HEK293 (cell line): ENCODE data around the gene FUCA1.
A peak's percentile ranks its signal among the peaks of the same experiment; 100 is the strongest.

Experiments used
- CTCF ChIA-PET: fragments of 350-600 bp; formaldehyde crosslinking; extraction: SDS; loops from one replicate; lab custom pipeline; 2021; ENCODE audit warnings: antibody characterized with exemption; lab: Yijun Ruan, JAX
- POLR2A ChIA-PET: fragments of 300-600 bp; formaldehyde crosslinking; extraction: SDS; loops from one replicate; lab custom pipeline; 2020; ENCODE audit warnings: antibody characterized with exemption, inconsistent platforms; lab: Yijun Ruan, JAX
- H3K27ac ChIP-seq: fragments of 200-500 bp; sonication (Bioruptor generic); 2 replicates; pipeline ENCODE4 v1.5.1; 2014; ENCODE audit warnings: low read depth, low read length, control low read depth, inconsistent platforms; ENCODE audit errors: extremely low read depth
- H3K36me3 ChIP-seq, 2 experiments: fragments of 200-500 bp in 1 of 2; sonication (Bioruptor generic) in 1 of 2; 1 replicate in 1 of 2; 2 replicates in 1 of 2; pipeline ENCODE4 v1.5.1; 2014 to 2017; ENCODE audit warnings: inconsistent platforms in 2 of 2, low read length in 2 of 2; ENCODE audit not compliant: control insufficient read depth in 2 of 2, insufficient read depth in 1 of 2
- H3K4me1 ChIP-seq: fragments of 200-500 bp; sonication (Bioruptor generic); 2 replicates; pipeline ENCODE4 v1.5.1; 2014; ENCODE audit warnings: mild to moderate bottlenecking, low read length, inconsistent platforms; ENCODE audit not compliant: control insufficient read depth, insufficient read depth
- H3K4me3 ChIP-seq: 2 replicates; pipeline ENCODE4 v1.5.1; 2011; ENCODE audit warnings: low read depth, mild to moderate bottlenecking, control low read depth, low read length, moderate library complexity
- H3K9me3 ChIP-seq: fragments of 200-500 bp; sonication (Bioruptor generic); 2 replicates; pipeline ENCODE4 v1.5.1; 2014; ENCODE audit warnings: low read depth, low read length, inconsistent platforms; ENCODE audit not compliant: control insufficient read depth, insufficient read depth
- BCL11A ChIP-seq: fragments of 450-650 bp; formaldehyde crosslinking; IDR thresholded peaks from 2 replicates; pipeline ENCODE4 v1.5.1; 2016; ENCODE audit warnings: low read depth, missing biosample characterization, missing genetic modification characterization
- IKZF3 ChIP-seq: fragments of 450-650 bp; IDR thresholded peaks from 2 replicates; pipeline ENCODE4 v1.5.0; 2018; ENCODE audit warnings: missing biosample characterization, mild to moderate bottlenecking, missing genetic modification characterization, moderate library complexity
- KLF7 ChIP-seq: fragments of 450-650 bp; formaldehyde crosslinking; IDR thresholded peaks from 2 replicates; pipeline ENCODE4 v1.5.1; 2016; ENCODE audit warnings: missing biosample characterization, missing genetic modification characterization, borderline replicate concordance
- REST ChIP-seq: fragments of 450-650 bp; formaldehyde crosslinking; IDR thresholded peaks from 2 replicates; pipeline ENCODE4 v1.5.1; 2016; ENCODE audit warnings: missing biosample characterization, missing genetic modification characterization
- SCRT2 ChIP-seq: fragments of 450-650 bp; formaldehyde crosslinking; IDR thresholded peaks from 2 replicates; pipeline ENCODE4 v1.5.1; 2016; ENCODE audit warnings: missing biosample characterization, missing genetic modification characterization
- SETDB1 ChIP-seq: IDR thresholded peaks from one replicate; pipeline ENCODE4 v1.6.1; 2017; ENCODE audit warnings: mild to moderate bottlenecking, low read length, moderate library complexity, mixed read lengths; ENCODE audit not compliant: insufficient read length
- SP7 ChIP-seq: fragments of 450-650 bp; formaldehyde crosslinking; IDR thresholded peaks from 2 replicates; pipeline ENCODE4 v1.5.1; 2016; ENCODE audit warnings: missing biosample characterization, missing genetic modification characterization
- TCF7L2 ChIP-seq: IDR thresholded peaks from 2 replicates; pipeline ENCODE4 v1.6.1; 2011; ENCODE audit warnings: low read depth, mild to moderate bottlenecking, inconsistent platforms, low read length, moderate library complexity, borderline replicate concordance
- ZFP69B ChIP-seq: fragments of 450-650 bp; formaldehyde crosslinking; IDR thresholded peaks from 2 replicates; pipeline ENCODE4 v1.5.1; 2016; ENCODE audit warnings: missing biosample characterization, missing genetic modification characterization
- ZNF112 ChIP-seq: fragments of 450-650 bp; formaldehyde crosslinking; IDR thresholded peaks from 2 replicates; pipeline ENCODE4 v1.5.0; 2017; ENCODE audit warnings: missing biosample characterization, missing genetic modification characterization
- ZNF157 ChIP-seq: fragments of 450-650 bp; formaldehyde crosslinking; IDR thresholded peaks from 2 replicates; pipeline ENCODE4 v1.5.1; 2016; ENCODE audit warnings: missing biosample characterization, missing genetic modification characterization
- ZNF184 ChIP-seq: fragments of 450-650 bp; IDR thresholded peaks from 2 replicates; pipeline ENCODE4 v1.5.1; 2018; ENCODE audit warnings: missing biosample characterization, mild to moderate bottlenecking, missing genetic modification characterization
- ZNF239 ChIP-seq: fragments of 450-650 bp; formaldehyde crosslinking; IDR thresholded peaks from 2 replicates; pipeline ENCODE4 v1.5.1; 2016; ENCODE audit warnings: missing biosample characterization, missing genetic modification characterization
- ZNF248 ChIP-seq: fragments of 450-650 bp; formaldehyde crosslinking; IDR thresholded peaks from 2 replicates; pipeline ENCODE4 v1.5.1; 2017; ENCODE audit warnings: missing biosample characterization, missing genetic modification characterization
- ZNF354C ChIP-seq: fragments of 450-650 bp; formaldehyde crosslinking; IDR thresholded peaks from 2 replicates; pipeline ENCODE4 v1.5.1; 2016; ENCODE audit warnings: missing biosample characterization, missing genetic modification characterization, low read depth, borderline replicate concordance
- ZNF391 ChIP-seq: fragments of 450-650 bp; formaldehyde crosslinking; IDR thresholded peaks from 2 replicates; pipeline ENCODE4 v1.5.1; 2016; ENCODE audit warnings: low read depth, missing biosample characterization, missing genetic modification characterization, borderline replicate concordance
- ZNF544 ChIP-seq: fragments of 450-650 bp; formaldehyde crosslinking; IDR thresholded peaks from 2 replicates; pipeline ENCODE4 v1.5.0; 2017; ENCODE audit warnings: missing biosample characterization, missing genetic modification characterization
- ZNF843 ChIP-seq: fragments of 450-650 bp; formaldehyde crosslinking; IDR thresholded peaks from 2 replicates; pipeline ENCODE4 v1.5.1; 2016; ENCODE audit warnings: missing biosample characterization, missing genetic modification characterization
- TF ChIP-seq, protein P1 (sequence below): fragments of 450-650 bp; formaldehyde crosslinking; IDR thresholded peaks from 2 replicates; pipeline ENCODE4 v1.5.1; 2016; ENCODE audit warnings: missing biosample characterization, missing genetic modification characterization
- TF ChIP-seq, protein P2 (sequence below): fragments of 450-650 bp; formaldehyde crosslinking; IDR thresholded peaks from 2 replicates; pipeline ENCODE4 v1.5.1; 2016; ENCODE audit warnings: missing biosample characterization, missing genetic modification characterization, borderline replicate concordance
- TF ChIP-seq, protein P3 (sequence below): fragments of 450-650 bp; IDR thresholded peaks from 2 replicates; pipeline ENCODE4 v1.5.1; 2018; ENCODE audit warnings: missing biosample characterization, mild to moderate bottlenecking, missing genetic modification characterization

FUCA1 gene

DNA sequence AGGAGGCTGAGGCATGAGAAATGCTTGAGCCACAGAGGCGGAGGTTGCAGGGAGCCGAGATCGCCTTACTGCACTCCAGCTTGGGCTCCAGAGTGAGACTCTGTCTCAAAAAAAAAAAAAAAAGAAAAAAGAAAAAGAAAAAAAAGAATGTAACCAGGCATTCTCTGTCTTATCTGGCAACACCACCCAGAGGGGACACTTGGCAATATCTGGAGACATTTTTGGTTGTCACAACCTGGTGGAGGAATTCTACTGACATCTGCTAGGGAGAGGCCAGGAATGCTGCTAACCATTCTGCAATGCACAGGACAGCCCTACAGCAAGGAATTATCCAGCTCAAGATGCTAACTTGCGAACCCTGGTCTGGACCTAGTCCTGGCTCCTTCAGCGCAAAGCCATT is 47.4 kb upstream of the FUCA1 start:
- no peaks in the 10 kb centered on the region for H3K9me3 ChIP-seq
- H3K36me3 ChIP-seq, result no peaks in the 10 kb centered on the region
- ChIA-PET POLR2A (no interaction called here), CTCF (interaction anchor here (1.0 to 2.8 kb wide), 5 partner anchors 19 to 144 kb away, joined by 4 to 33 read pairs (median 7); no protein-coding TSS in a partner anchor)
- H3K4me3 ChIP-seq, result no peak overlapping the region
- TF ChIP-seq KLF7, result no peak
- TF ChIP-seq ZNF157, result no peak
- TF ChIP-seq ZNF391 (tag by site-specific recombination), result no peak
- no peak for TF ChIP-seq SP7
- no peak for TF ChIP-seq TCF7L2
- no peak for TF ChIP-seq ZNF843 (tag by site-specific recombination)
- TF ChIP-seq, protein P1, sequence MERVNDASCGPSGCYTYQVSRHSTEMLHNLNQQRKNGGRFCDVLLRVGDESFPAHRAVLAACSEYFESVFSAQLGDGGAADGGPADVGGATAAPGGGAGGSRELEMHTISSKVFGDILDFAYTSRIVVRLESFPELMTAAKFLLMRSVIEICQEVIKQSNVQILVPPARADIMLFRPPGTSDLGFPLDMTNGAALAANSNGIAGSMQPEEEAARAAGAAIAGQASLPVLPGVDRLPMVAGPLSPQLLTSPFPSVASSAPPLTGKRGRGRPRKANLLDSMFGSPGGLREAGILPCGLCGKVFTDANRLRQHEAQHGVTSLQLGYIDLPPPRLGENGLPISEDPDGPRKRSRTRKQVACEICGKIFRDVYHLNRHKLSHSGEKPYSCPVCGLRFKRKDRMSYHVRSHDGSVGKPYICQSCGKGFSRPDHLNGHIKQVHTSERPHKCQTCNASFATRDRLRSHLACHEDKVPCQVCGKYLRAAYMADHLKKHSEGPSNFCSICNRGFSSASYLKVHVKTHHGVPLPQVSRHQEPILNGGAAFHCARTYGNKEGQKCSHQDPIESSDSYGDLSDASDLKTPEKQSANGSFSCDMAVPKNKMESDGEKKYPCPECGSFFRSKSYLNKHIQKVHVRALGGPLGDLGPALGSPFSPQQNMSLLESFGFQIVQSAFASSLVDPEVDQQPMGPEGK (tag by site-specific recombination), result no peak
- no peak for TF ChIP-seq IKZF3 (tag by site-specific recombination)
- no peak for TF ChIP-seq ZNF239 (tag by site-specific recombination)
- TF ChIP-seq REST (tag by site-specific recombination), result no peak
- TF ChIP-seq, protein P2, sequence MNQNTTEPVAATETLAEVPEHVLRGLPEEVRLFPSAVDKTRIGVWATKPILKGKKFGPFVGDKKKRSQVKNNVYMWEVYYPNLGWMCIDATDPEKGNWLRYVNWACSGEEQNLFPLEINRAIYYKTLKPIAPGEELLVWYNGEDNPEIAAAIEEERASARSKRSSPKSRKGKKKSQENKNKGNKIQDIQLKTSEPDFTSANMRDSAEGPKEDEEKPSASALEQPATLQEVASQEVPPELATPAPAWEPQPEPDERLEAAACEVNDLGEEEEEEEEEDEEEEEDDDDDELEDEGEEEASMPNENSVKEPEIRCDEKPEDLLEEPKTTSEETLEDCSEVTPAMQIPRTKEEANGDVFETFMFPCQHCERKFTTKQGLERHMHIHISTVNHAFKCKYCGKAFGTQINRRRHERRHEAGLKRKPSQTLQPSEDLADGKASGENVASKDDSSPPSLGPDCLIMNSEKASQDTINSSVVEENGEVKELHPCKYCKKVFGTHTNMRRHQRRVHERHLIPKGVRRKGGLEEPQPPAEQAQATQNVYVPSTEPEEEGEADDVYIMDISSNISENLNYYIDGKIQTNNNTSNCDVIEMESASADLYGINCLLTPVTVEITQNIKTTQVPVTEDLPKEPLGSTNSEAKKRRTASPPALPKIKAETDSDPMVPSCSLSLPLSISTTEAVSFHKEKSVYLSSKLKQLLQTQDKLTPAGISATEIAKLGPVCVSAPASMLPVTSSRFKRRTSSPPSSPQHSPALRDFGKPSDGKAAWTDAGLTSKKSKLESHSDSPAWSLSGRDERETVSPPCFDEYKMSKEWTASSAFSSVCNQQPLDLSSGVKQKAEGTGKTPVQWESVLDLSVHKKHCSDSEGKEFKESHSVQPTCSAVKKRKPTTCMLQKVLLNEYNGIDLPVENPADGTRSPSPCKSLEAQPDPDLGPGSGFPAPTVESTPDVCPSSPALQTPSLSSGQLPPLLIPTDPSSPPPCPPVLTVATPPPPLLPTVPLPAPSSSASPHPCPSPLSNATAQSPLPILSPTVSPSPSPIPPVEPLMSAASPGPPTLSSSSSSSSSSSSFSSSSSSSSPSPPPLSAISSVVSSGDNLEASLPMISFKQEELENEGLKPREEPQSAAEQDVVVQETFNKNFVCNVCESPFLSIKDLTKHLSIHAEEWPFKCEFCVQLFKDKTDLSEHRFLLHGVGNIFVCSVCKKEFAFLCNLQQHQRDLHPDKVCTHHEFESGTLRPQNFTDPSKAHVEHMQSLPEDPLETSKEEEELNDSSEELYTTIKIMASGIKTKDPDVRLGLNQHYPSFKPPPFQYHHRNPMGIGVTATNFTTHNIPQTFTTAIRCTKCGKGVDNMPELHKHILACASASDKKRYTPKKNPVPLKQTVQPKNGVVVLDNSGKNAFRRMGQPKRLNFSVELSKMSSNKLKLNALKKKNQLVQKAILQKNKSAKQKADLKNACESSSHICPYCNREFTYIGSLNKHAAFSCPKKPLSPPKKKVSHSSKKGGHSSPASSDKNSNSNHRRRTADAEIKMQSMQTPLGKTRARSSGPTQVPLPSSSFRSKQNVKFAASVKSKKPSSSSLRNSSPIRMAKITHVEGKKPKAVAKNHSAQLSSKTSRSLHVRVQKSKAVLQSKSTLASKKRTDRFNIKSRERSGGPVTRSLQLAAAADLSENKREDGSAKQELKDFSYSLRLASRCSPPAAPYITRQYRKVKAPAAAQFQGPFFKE (tag by site-specific recombination), result no peak
- no peak for TF ChIP-seq ZNF112 (tag by site-specific recombination)
- no peak for TF ChIP-seq BCL11A (tag by site-specific recombination)
- no peak for TF ChIP-seq ZNF544
- H3K4me1 ChIP-seq, result no peaks in the 10 kb centered on the region
- H3K27ac ChIP-seq, result no peak overlapping the region

DNA sequence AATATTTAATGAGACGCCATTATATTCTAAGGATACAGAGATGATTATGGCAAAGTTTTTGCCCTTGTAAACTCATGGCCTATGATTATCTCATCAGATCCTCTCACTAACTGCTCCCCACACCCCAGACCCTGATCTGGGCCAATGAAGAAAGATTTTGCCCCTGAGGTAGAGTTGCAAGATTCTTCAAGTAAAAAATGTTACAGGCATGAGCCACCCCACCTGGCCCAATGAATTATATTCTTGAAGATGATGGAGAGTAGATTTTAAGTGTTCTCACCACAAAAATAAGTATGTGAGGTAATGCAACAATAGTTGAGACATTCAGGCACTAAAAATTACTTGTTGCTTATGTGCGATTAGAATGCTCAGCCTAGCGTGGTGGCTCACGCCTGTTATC is 46.8 kb upstream of the FUCA1 start:
- no peaks in the 10 kb centered on the region for H3K9me3 ChIP-seq
- no peaks in the 10 kb centered on the region for H3K36me3 ChIP-seq
- ChIA-PET POLR2A (no interaction called here), CTCF (interaction anchor here (2.5 to 2.8 kb wide), 2 partner anchors 105 to 144 kb away, joined by 29 to 33 read pairs; no protein-coding TSS in a partner anchor)
- TF ChIP-seq, protein P3, sequence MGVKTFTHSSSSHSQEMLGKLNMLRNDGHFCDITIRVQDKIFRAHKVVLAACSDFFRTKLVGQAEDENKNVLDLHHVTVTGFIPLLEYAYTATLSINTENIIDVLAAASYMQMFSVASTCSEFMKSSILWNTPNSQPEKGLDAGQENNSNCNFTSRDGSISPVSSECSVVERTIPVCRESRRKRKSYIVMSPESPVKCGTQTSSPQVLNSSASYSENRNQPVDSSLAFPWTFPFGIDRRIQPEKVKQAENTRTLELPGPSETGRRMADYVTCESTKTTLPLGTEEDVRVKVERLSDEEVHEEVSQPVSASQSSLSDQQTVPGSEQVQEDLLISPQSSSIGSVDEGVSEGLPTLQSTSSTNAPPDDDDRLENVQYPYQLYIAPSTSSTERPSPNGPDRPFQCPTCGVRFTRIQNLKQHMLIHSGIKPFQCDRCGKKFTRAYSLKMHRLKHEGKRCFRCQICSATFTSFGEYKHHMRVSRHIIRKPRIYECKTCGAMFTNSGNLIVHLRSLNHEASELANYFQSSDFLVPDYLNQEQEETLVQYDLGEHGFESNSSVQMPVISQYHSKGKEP (tag by site-specific recombination), result no peak
- TF ChIP-seq ZNF184 (tag by site-specific recombination), result no peak
- TF ChIP-seq SCRT2 (tag by site-specific recombination), result peak; percentile 54; the same call in 1 of the 2 replicates
- no peak for TF ChIP-seq ZNF248
- TF ChIP-seq ZFP69B (tag by site-specific recombination), result no peak
- no peak for TF ChIP-seq SETDB1
- no peak for TF ChIP-seq ZNF354C (tag by site-specific recombination)
- H3K4me1 ChIP-seq, result no peaks in the 10 kb centered on the region
- H3K4me3 ChIP-seq, result no peak overlapping the region
- no peak overlapping the region for H3K27ac ChIP-seq
